GM12801 (cell line): ENCODE results near the gene ENOX1.

Source experiments
- CTCF ChIP-seq: IDR thresholded peaks from one replicate; pipeline ENCODE4 v1.5.1; 2011; ENCODE audit warnings: control low read depth; ENCODE audit not compliant: insufficient read length; ENCODE audit errors: extremely low read depth

The ENOX1 gene

GRCh38 chr13:43293008-43293407 is 493.8 kb downstream of the ENOX1 start:
- no peak for TF ChIP-seq CTCF

GRCh38 chr13:43291287-43292060 is 495.3 kb downstream of the ENOX1 start:
- TF ChIP-seq CTCF = no peak

GRCh38 chr13:43289470-43290255 is 497.1 kb downstream of the ENOX1 start:
- no peak for TF ChIP-seq CTCF

GRCh38 chr13:43286751-43287150 is 500.0 kb downstream of the ENOX1 start:
- no peak for TF ChIP-seq CTCF

GRCh38 chr13:43285933-43286597 is 500.7 kb downstream of the ENOX1 start:
- TF ChIP-seq CTCF = no peak

- TF ChIP-seq CTCF = no peak
Observed at GRCh38 chr13:43284162-43284561, 502.6 kb downstream of the ENOX1 start.

- TF ChIP-seq CTCF = no peak
Observed at GRCh38 chr13:43279696-43280095, 507.1 kb downstream of the ENOX1 start.
